K562 (cell line): Measurements from ENCODE around the gene GPSM3. TPM values are rescaled to one million over a fixed set of nuclear protein-coding genes. Genes with fewer than 3 reads are reported as not detected.
A peak's percentile ranks its signal among the peaks of the same experiment; 100 is the strongest.

Experiments used
- ATAC-seq: fragments of 200-7000 bp; cut with Tn5 transposase; 3 replicates; pipeline ENCODE4 v1.9.1; 2020; ENCODE audit warnings: moderate library complexity
- BruUV-seq: library from RNA; stranded (reverse); fragments of 400-500 nt; replicated peaks from 2 replicates; lab custom pipeline; 2021; lab: Mats Ljungman, UMichigan
- CTCF ChIA-PET: fragments of 300-600 bp; formaldehyde crosslinking; extraction: SDS; loops from one replicate; lab custom pipeline; 2021; ENCODE audit warnings: low intra/inter-chr PET ratio; lab: Yijun Ruan, JAX
- POLR2A ChIA-PET: fragments of 300-600, 350-650 bp; sonication (Branson Sonifier 250); formaldehyde crosslinking; extraction: SDS; loops from one replicate; lab custom pipeline; 2021; ENCODE audit warnings: antibody characterized with exemption, inconsistent platforms; lab: Yijun Ruan, JAX
- DNase-seq, 4 experiments: peaks; one replicate each; pipeline versions ENCODE4 v3.0.0 to v3.0.0-alpha.2; 2011 to 2018; ENCODE audit warnings: low spot score in 3 of 4, mixed read lengths in 3 of 4; ENCODE audit errors: extremely low read depth in 1 of 4
- FAIRE-seq: peaks from 2 replicates; lab custom pipeline; 2011; peaks lifted over from hg19 to GRCh38; lab: Jason Lieb, UNC
- H2AFZ ChIP-seq: 2 replicates; pipeline ENCODE4 v1.6.0; 2011; ENCODE audit warnings: low read depth, low read length, control low read depth, inconsistent platforms
- H3K27ac ChIP-seq: fragments of 200-600 bp; 3 replicates; pipeline ENCODE4 v1.8.0; 2011; ENCODE audit warnings: low read depth, mild to moderate bottlenecking, control low read depth, inconsistent platforms, low read length, moderate library complexity, mixed read lengths; ENCODE audit errors: extremely low read depth
- H3K27me3 ChIP-seq, 2 experiments: fragments of 300-600 bp in 1 of 2; 2 replicates in 1 of 2; 3 replicates in 1 of 2; pipeline versions ENCODE4 v1.6.0 to v1.8.0; 2011; ENCODE audit warnings: inconsistent platforms in 2 of 2, low read length in 2 of 2, mild to moderate bottlenecking in 1 of 2, mixed read lengths in 1 of 2, moderate library complexity in 1 of 2; ENCODE audit not compliant: control insufficient read depth in 2 of 2, insufficient read depth in 2 of 2
- H3K36me3 ChIP-seq: fragments of 300-600 bp; 3 replicates; pipeline ENCODE4 v1.8.0; 2011; ENCODE audit warnings: mild to moderate bottlenecking, low read length, inconsistent platforms; ENCODE audit not compliant: control insufficient read depth, insufficient read depth
- H3K4me1 ChIP-seq, 2 experiments: fragments of 200-600 bp in 1 of 2; replicated peaks in 1 of 2; 2 replicates in 1 of 2; 3 replicates in 1 of 2; pipeline versions ENCODE4 v1.5.1 to v1.8.0; 2011; ENCODE audit warnings: inconsistent platforms in 2 of 2, low read length in 2 of 2, mild to moderate bottlenecking in 1 of 2, mixed read lengths in 1 of 2, moderate library complexity in 1 of 2; ENCODE audit not compliant: control insufficient read depth in 2 of 2, insufficient read depth in 2 of 2
- H3K4me2 ChIP-seq: 2 replicates; pipeline ENCODE4 v1.6.1; 2011; ENCODE audit warnings: low read length, control low read depth, inconsistent platforms, mixed read lengths; ENCODE audit not compliant: insufficient read depth
- H3K4me3 ChIP-seq: fragments of 200-600 bp; sonication (generic), shearing (Covaris generic); 2 replicates; pipeline ENCODE4 v1.5.1; 2016; ENCODE audit warnings: control low read depth, inconsistent platforms
- H3K79me2 ChIP-seq: fragments of 200-600 bp; 3 replicates; pipeline ENCODE4 v1.8.0; 2011; ENCODE audit warnings: low read length, inconsistent platforms; ENCODE audit not compliant: control insufficient read depth, insufficient read depth
- H3K9ac ChIP-seq, 2 experiments: 2 replicates each; pipeline versions ENCODE4 v1.6.0 to v1.6.1; 2011; ENCODE audit warnings: low read depth in 2 of 2, low read length in 2 of 2, control low read depth in 1 of 2, inconsistent platforms in 1 of 2, mild to moderate bottlenecking in 1 of 2, mixed read lengths in 1 of 2; ENCODE audit not compliant: insufficient read depth in 1 of 2
- H3K9me1 ChIP-seq: one replicate; pipeline ENCODE4 v1.6.0; 2011; ENCODE audit warnings: inconsistent platforms, mild to moderate bottlenecking, low read length, moderate library complexity; ENCODE audit not compliant: control insufficient read depth, insufficient read depth
- H3K9me3 ChIP-seq: replicated peaks from 2 replicates; pipeline ENCODE4 v1.5.1; 2011; ENCODE audit warnings: low read depth, low read length, inconsistent platforms; ENCODE audit not compliant: control insufficient read depth, insufficient read depth
- H4K20me1 ChIP-seq: replicated peaks from 2 replicates; pipeline ENCODE4 v1.6.1; 2011; ENCODE audit warnings: low read length, inconsistent platforms, mixed read lengths; ENCODE audit not compliant: control insufficient read depth, insufficient read depth
- FOXJ3 ChIP-seq: sonication (generic); formaldehyde crosslinking; IDR thresholded peaks from 2 replicates; pipeline ENCODE4 v1.4.0; 2020; ENCODE audit warnings: mild to moderate bottlenecking, missing genetic modification reagents
- FUS ChIP-seq: fragments of 200-400 bp; formaldehyde crosslinking; optimal IDR thresholded peaks from 2 replicates; pipeline ENCODE3; 2017; ENCODE audit warnings: low read depth, low read length
- KLF1 ChIP-seq: fragments of 450-650 bp; IDR thresholded peaks from 2 replicates; pipeline ENCODE4 v1.6.1; 2016; ENCODE audit warnings: missing genetic modification characterization, missing compliant biosample characterization
- KLF10 ChIP-seq: fragments of 250-450 bp; sonication (Bioruptor Pico); IDR thresholded peaks from 2 replicates; pipeline ENCODE4 v1.6.1; 2021; ENCODE audit warnings: matching md5 sums
- MBD1 ChIP-seq: fragments of 250-450 bp; sonication (Bioruptor Pico); IDR thresholded peaks from 2 replicates; pipeline ENCODE4 v1.8.0; 2022; ENCODE audit warnings: inconsistent platforms
- NCOA4 ChIP-seq: fragments of 450-650 bp; IDR thresholded peaks from 2 replicates; pipeline ENCODE4 v1.6.1; 2018; ENCODE audit warnings: mild to moderate bottlenecking; ENCODE audit not compliant: partially characterized antibody
- SLC30A9 ChIP-seq: fragments of 250-450 bp; sonication (Bioruptor Pico); IDR thresholded peaks from 2 replicates; pipeline ENCODE4 v1.8.0; 2022; ENCODE audit warnings: mild to moderate bottlenecking, moderate library complexity
- SNIP1 ChIP-seq: fragments of 450-650 bp; IDR thresholded peaks from 2 replicates; pipeline ENCODE4 v1.7.1; 2017; ENCODE audit warnings: low read depth, mild to moderate bottlenecking
- SPI1 ChIP-seq: IDR thresholded peaks from 2 replicates; pipeline ENCODE4 v1.6.1; 2011; ENCODE audit warnings: low read depth, low read length, control low read depth, borderline replicate concordance
- TEAD1 ChIP-seq, 2 experiments: fragments of 450-650 bp in 1 of 2; sonication (generic) in 1 of 2; formaldehyde crosslinking; IDR thresholded peaks; 2 replicates each; pipeline versions ENCODE4 v1.4.0 to v1.8.0; 2020 to 2022; ENCODE audit warnings: mild to moderate bottlenecking in 2 of 2, missing genetic modification reagents in 1 of 2
- TOE1 ChIP-seq, 2 experiments: fragments of 450-650 bp in 1 of 2; sonication (generic) in 1 of 2; formaldehyde crosslinking in 1 of 2; IDR thresholded peaks; 2 replicates each; pipeline versions ENCODE4 v1.7.1 to v1.8.0; 2016 to 2022; ENCODE audit warnings: borderline replicate concordance in 2 of 2, mild to moderate bottlenecking in 2 of 2, antibody characterized with exemption in 1 of 2, inconsistent platforms in 1 of 2, low read depth in 1 of 2, missing genetic modification reagents in 1 of 2, moderate library complexity in 1 of 2
- ZNF174 ChIP-seq: fragments of 250-450 bp; sonication (Bioruptor Pico); IDR thresholded peaks from 2 replicates; pipeline ENCODE4 v1.4.0; 2020; ENCODE audit warnings: mild to moderate bottlenecking
- ZNF324 ChIP-seq: fragments of 250-450 bp; sonication (Bioruptor Pico); IDR thresholded peaks from 2 replicates; pipeline ENCODE4 v1.4.0; 2020; ENCODE audit warnings: mild to moderate bottlenecking
- ZSCAN32 ChIP-seq: fragments of 450-650 bp; formaldehyde crosslinking; IDR thresholded peaks from 2 replicates; pipeline ENCODE4 v1.4.0; 2020; ENCODE audit warnings: mild to moderate bottlenecking, moderate library complexity
- WGBS: fragments of 100-300 bp; shearing (Covaris generic); methylation state at CpG from one replicate; pipeline ENCODE4 v1.1.6; 2016; ENCODE audit warnings: low coverage, mixed read lengths; ENCODE audit not compliant: insufficient coverage; ENCODE audit errors: missing lambda C conversion rate; 5-methylcytosine and 5-hydroxymethylcytosine counted together
- in situ Hi-C: fragments of 300-500 bp; cut with MboI; formaldehyde crosslinking; loops from 4 replicates; pipeline ENCODE4 v1.15.0; 2018; ENCODE audit warnings: inconsistent platforms, mixed read lengths
- intact Hi-C: fragments of 100-400 bp; cut with micrococcal nuclease; formaldehyde crosslinking; loops from 2 replicates; pipeline ENCODE4 v1.14.2; 2022
- polyA plus RNA-seq, 8 experiments: library from polyadenylated mRNA; depleted of rRNA in 4 of 8; stranded (reverse) in 5 of 8; unstranded in 3 of 8; fragments of >200 nt; fragmentation: Nextera tagmentation in 2 of 8; fragmentation: Illumina TruSeq in 1 of 8; extraction: Ambion mirVana in 2 of 8; extraction: Trizol in 1 of 8; gene quantifications; 2 replicates each; pipeline versions ENCODE4 v1.2.1 to v1.2.3, GENCODE V29; 2011 to 2014; ENCODE audit warnings: inconsistent platforms in 1 of 8, missing spikeins in 1 of 8
- total RNA-seq, 7 experiments: library from RNA; depleted of rRNA in 6 of 7; stranded (reverse); fragments of >200 nt in 6 of 7; fragmentation: Illumina TruSeq in 2 of 7; extraction: Trizol in 2 of 7; gene quantifications; 2 replicates each; pipeline versions ENCODE4 v1.2.1 to v1.2.3, GENCODE V29; 2011 to 2021; ENCODE audit warnings: low replicate concordance in 1 of 7

GPSM3 gene
- total and polyA plus RNA-seq, 9 of the 15 experiments (the other 6 are each of a cell fraction or from before 2014, with no cell fraction given): 5.3 to 42.6 (median 24.4) TPM

DNA sequence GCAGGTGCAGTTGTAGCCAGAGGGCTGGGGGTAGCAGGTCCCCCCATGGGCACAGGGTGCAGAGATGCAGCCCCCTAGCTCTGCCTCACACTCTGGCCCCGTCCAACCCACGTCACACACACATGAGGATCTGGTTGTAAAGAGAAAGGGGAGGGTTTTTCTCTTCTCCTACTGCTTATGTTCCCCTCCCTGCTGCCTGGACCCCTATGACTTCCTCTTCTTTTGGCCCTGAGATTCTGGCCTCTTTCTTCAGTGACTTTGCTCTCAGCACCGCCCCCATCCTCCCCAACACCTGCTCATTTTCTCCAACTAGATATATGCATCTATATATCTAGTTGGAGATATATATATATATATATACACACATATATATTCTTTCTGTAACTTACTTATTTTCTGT lies 21.7 kb upstream of the GPSM3 start:
- intact Hi-C loops: no loop called here
- H3K36me3 ChIP-seq: no peaks in the 10 kb centered on the region
- ATAC-seq: no peak
- BruUV-seq: no TSS peak
- no peak overlapping the region for H3K27ac ChIP-seq
- peaks cover 10 to 18% of the 10 kb centered on the region in 2 experiments; a peak in 4 of 5 replicates for H3K4me1 ChIP-seq
- no peaks in the 10 kb centered on the region for H3K79me2 ChIP-seq
- 9% methylated on average over 3 of the region's 3 CpGs for WGBS
- H2AFZ ChIP-seq: no peak overlapping the region
- TF ChIP-seq FUS (no peak), SPI1 (peak; percentile 59; the same call in 1 of the 2 replicates)
- TF ChIP-seq, all 486 proteins: peak for 1
- H3K4me2 ChIP-seq: no peak overlapping the region
- no peak overlapping the region for H3K4me3 ChIP-seq
- H3K9ac ChIP-seq: peak overlapping the region in 1 of 2 experiments; percentile 31; a peak in 1 of 4 replicates
- no peaks in the 10 kb centered on the region for H3K9me3 ChIP-seq
- ChIA-PET POLR2A (interaction anchor here (0.6 to 0.8 kb wide), 2 partner anchors 24 to 264 kb away, joined by 3 read pairs; partner anchors contain the start of gene PBX2), CTCF (no interaction called here)
- peaks cover under 1 to 19% of the 10 kb centered on the region in 2 experiments; a peak in 2 of 5 replicates for H3K27me3 ChIP-seq
- in situ Hi-C loops: no loop called here
- no peaks in the 10 kb centered on the region for H4K20me1 ChIP-seq
- FAIRE-seq (no peak), DNase-seq (no peak)
- H3K9me1 ChIP-seq: no peaks in the 10 kb centered on the region

DNA sequence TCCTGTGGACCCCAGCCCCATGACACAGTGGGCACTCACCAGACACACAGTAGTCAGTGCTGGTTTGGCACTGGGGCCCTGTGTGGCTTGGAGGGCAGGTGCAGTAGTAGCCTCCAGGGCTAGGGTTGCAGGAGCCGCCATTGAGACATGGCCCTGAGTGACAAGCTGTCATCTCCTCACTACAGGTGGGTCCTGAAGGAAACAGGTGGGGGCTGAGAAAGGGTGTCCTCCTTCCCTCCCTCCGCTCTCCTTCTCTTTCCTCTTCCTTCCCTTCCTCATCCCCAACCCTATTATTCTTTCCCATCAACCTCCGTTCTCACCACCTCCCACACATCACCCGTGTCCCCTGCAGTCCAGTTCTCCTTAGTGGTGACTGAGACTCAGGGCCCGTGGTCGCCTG lies 21.2 kb upstream of the GPSM3 start:
- H3K9ac ChIP-seq: peak overlapping the region in 1 of 2 experiments; percentile 31; a peak in 1 of 4 replicates
- 0 out of 2 replicates have a peak overlapping the region, but pooled peaks have one; percentile 12 for H2AFZ ChIP-seq
- no peak overlapping the region for H3K4me3 ChIP-seq
- ChIA-PET POLR2A (interaction anchor here (0.6 to 2.6 kb wide), 2 partner anchors 18 to 264 kb away, joined by 3 to 9 read pairs; no protein-coding TSS in a partner anchor), CTCF (no interaction called here)
- BruUV-seq: no TSS peak
- H3K4me1 ChIP-seq: peaks cover 10 to 18% of the 10 kb centered on the region in 2 experiments; a peak in 4 of 5 replicates
- H3K27ac ChIP-seq: no peak overlapping the region
- DNase-seq: no peak
- H3K36me3 ChIP-seq: no peaks in the 10 kb centered on the region
- H3K27me3 ChIP-seq: peaks cover 0 to 19% of the 10 kb centered on the region in 2 experiments; a peak in 2 of 5 replicates
- no peak overlapping the region for H3K4me2 ChIP-seq
- 22% methylated on average over 6 of the region's 6 CpGs for WGBS
- no peaks in the 10 kb centered on the region for H3K79me2 ChIP-seq
- no peaks in the 10 kb centered on the region for H3K9me3 ChIP-seq
- no peak for ATAC-seq
- H3K9me1 ChIP-seq: no peaks in the 10 kb centered on the region
- H4K20me1 ChIP-seq: no peaks in the 10 kb centered on the region
- in situ Hi-C loops (no loop called here), intact Hi-C loops (no loop called here)
- FAIRE-seq: no peak
- TF ChIP-seq KLF10 (no peak), ZNF174 (no peak), SLC30A9 (no peak), NCOA4 (no peak), MBD1 (CRISPR knock-in tag) (no peak), TOE1 (IDR thresholded peaks at IDR 0.05; ENCODE audit: borderline replicate concordance) (no peak), TOE1 (CRISPR knock-in tag; IDR thresholded peaks at IDR 0.05; ENCODE audit: borderline replicate concordance, low read depth) (no peak), KLF1 (tag) (no peak), SNIP1 (no peak), FOXJ3 (CRISPR knock-in tag) (no peak), ZSCAN32 (CRISPR knock-in tag) (no peak), TEAD1 (CRISPR knock-in tag; IDR thresholded peaks at IDR 0.05) (no peak), ZNF324 (CRISPR knock-in tag) (no peak)
